T-helper 1 cell (primary cell): ENCODE results near the gene REL.

Experiments used
- DNase-seq, 5 donors: peaks; one replicate each; pipeline ENCODE4 v3.0.0-alpha.2; 2012 to 2020

Gene REL

GRCh38 chr2:60966507-60967405 lies 85.4 kb downstream of the REL start:
- DNase-seq, result no peak

- no peak for DNase-seq
These were observed 91.7 kb downstream of the REL start for GRCh38 chr2:60972889-60973656.

GRCh38 chr2:60973705-60974104 lies 92.3 kb downstream of the REL start:
- no peak for DNase-seq

- DNase-seq, result no peak
These were observed 93.3 kb downstream of the REL start for GRCh38 chr2:60974652-60975051.
